Activated CD4-positive, CD25-positive, alpha-beta regulatory T cell (primary cell): ENCODE data around the gene PTPN9.
"Not testable (repeated sequence)": the region's sequence is repeated elsewhere in the genome, so short reads cannot be mapped to it uniquely, and the experiment has no call there.

Experiments used
- DNase-seq, 4 experiments: peaks; one replicate each; lab custom pipeline; 2025; lab: John Stamatoyannopoulos, UW

Gene PTPN9

DNA sequence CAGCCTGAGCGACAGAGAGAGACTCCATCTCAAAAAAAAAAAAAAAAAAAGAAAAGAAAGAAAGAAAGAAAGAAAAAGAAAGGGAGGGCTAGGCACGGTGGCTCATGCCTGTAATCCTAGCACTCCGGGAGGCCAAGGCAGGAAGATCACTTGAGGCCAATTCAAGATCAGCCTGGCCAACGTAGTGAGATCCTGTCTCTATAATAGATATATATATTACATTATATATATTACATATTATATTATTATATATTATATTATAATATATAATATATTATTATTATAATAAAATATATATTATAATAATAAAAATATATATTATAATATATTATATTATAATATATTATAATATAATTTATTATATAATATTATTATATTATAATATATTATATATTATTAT is 48.9 kb downstream of the PTPN9 start:
- DNase-seq: no peak

GRCh38 chr15:75525756-75526155 is 53.4 kb downstream of the PTPN9 start:
- DNase-seq: not testable (repeated sequence)

DNA sequence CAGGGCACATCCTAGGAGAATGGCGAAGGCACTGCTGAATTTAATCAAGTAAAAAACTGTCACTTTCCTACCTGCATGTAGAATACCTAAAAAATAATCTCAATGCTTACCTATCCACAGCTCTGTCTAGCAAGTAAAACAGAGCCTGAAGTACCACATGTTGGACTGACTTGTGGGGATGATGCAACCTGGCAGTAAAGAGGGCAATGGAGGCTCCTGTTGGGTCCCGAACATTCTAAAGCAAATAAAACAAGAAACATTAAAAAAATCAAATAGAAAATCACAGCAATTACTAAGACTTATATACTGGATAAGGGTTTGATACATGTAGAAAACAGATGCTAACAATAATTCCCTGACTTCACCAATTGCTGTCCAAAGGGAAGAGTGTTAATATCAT is 56.1 kb downstream of the PTPN9 start:
- no peak for DNase-seq

DNA sequence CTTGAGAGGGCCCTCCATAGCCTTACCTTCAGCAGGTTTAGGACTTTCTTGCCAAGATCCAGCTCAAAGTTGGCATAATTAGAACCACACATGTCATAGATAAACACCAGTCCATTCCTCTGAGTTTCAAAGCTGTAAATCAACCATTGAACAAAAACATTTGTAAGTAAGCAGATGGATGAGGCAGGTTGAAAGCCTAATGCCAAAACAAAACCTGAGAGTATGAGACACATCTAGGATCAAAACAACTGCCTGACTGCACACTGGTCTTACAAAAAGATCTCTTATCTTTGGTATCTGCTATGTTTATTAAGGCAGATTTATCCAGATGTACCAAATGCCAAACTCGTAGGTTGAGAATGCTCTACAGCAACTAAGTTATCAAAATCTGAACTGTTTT is 61.9 kb downstream of the PTPN9 start:
- no peak for DNase-seq

- no peak for DNase-seq
Measured at GRCh38 chr15:75508840-75509532, 70.1 kb downstream of the PTPN9 start.

- DNase-seq: no peak
Measured at GRCh38 chr15:75502360-75502759, 76.8 kb downstream of the PTPN9 start.

DNA sequence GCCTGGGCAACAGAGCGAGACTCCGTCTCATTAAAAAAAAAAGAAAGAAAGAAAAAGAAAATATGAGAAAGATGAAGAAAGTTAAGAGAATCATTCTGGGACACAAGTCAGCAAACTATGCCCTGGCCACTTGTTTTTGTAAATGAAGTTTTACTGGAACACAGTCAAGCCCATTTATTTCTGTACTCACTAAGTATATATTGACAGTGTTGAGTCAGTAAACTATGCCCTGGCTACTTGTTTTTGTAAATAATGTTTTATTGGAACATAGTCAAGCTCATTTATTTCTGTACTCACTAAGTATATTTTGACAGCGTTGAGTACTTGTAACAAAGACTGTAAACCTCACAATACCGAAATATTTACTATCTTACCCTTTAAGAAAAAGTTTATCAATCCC is 85.4 kb downstream of the PTPN9 start:
- no peak for DNase-seq

GRCh38 chr15:75483961-75484360 is 95.2 kb downstream of the PTPN9 start:
- no peak for DNase-seq

DNA sequence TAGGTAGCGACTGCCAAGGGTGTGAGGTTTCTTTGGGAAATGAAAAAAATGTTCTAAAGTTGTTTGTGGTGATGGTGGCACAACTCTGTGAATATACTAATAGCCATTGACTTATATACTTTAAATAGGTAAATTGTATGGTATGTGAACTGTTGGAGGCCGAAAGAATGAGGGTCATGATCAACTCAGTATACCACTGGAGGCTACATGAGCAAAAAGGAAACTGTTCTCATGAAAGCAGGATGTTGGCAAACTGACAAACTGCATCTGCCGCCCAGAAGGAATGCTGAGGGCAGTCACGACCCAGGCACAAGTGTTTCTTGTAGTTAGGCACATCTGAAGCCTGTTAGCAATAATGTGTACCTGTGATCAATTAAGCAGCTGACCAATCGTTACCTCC is 95.6 kb downstream of the PTPN9 start:
- not testable (repeated sequence) for DNase-seq

DNA sequence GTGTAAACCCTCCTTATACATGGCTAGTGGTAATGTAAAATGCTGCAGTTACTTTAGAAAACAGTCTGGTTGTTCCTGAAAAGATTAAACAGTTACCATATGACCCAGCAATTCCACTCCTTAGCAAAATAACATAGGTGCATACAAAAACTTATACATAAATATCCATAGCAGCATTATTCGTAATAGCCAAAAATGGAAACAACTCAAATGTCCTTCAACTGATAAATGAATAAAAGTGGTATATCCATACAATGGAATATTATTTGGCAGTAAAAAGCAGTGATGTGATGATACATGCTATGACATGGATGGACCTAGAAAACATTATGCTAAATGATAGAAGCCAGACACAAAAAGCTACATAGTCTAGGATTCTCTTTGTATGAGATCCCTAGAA is 96.0 kb downstream of the PTPN9 start:
- no peak for DNase-seq

GRCh38 chr15:75480463-75480862 is 98.7 kb downstream of the PTPN9 start:
- DNase-seq: not testable (repeated sequence)

DNA sequence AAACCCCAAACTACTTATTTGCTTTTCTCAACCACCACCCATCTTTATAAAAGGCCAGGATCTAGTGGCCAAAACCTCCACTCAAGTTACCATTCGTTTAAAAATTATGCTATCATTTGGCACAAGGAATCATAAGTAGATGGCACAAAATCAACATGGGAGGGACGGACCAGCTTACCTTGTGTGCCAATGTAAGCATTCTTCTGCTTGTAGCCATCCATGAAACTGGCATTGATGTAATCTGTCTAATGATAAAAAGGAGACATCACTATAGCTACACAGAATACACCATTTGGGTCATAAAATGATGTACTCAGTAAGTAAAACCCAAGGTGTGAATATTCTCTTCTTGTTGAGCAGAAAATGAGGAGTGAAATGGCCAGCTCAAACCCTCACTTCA is 99.4 kb downstream of the PTPN9 start:
- no peak for DNase-seq

DNA sequence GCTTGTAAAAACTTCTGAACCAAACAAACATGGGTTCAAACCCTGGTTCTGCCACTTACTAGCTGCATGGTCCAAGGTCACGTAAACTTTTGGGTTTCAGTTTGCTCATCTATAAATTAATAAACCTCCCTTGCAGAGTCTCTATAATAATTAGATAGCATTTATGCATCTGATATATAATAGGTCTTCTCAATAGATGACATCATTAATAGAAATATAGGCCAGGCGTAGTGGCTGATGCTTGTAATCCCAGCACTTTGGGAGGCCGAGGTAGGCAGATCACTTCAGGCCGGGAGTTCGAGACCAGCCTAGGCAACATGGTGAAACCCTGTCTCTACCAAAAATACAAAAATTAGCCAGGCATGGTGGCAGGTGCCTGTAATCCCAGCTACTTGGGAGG is 102.0 kb downstream of the PTPN9 start:
- not testable (repeated sequence) for DNase-seq

DNA sequence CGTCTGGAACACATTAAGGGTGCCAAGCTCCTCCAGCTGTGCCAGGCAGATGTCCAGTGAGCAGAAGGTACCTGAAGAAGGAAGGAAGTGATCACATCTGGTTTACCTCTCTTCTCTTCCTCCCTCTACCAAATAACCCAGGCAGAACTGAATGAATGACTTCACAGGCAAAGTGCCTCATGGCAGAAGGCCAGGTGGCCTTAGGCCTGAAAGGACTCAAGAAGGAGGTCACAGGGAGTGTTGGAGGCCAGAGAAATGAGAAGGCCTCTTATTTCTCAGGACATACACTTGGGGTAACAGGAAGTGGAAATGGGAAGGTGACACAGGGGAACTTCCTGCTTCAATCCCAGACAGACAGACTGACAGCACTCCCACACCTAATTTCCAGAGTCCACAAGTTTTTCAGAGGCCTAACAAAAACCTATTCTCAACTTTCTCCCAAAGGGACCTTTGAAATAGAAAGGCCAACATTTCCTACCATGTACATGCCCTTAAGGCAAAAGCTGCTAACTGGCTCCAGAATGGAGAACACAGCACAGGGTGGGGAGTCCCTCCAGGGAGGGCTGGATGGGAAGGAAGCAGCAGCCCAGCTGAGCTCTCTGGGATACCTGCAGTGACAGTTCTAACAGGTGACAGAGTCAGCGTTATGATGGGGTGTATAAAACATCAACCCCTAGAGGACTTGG is 110.1 kb downstream of the PTPN9 start:
- DNase-seq: no peak

DNA sequence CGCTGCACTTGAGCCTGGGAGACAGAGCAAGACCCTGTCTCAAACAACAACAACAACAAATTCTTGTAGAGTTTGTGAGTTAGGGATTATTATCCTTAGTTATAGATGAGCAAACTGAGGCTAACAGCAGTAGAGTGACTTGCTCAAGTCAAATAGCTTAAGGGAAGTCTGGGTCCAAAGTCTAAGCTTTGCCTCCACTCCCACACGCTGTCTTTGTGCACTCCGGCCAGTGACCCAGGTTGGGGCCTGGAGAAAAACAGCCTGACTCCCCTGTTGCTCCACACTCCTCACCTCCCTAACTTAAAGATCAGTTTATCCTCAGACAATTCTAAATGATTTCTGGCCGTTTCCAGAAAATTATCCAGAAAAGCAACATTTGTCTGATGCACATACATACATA is 118.5 kb downstream of the PTPN9 start:
- DNase-seq: no peak

- no peak for DNase-seq
Measured at GRCh38 chr15:75459581-75459980, 119.5 kb downstream of the PTPN9 start.

DNA sequence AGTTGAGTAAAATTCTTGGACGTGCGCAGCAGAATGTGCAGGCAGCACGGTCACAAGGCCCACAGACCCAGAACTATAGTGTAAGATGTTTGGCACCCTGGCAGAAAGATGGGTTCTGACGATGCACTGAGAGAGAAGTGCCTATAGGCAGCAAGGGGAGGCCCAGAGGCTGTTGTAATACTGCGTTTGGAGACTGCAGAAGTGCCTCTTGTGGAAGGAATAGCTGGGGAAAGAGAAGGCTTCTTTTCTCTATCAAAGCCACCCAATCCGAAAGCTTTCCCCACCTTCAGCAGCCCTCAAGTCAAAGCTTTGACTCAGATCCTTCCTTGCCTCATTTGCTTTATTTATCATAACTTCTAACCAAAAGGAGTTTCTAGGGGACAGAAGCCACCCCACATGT is 122.4 kb downstream of the PTPN9 start:
- no peak for DNase-seq

- DNase-seq: peak; percentile 30 to 34 (median 32)
Measured at GRCh38 chr15:75455982-75456531, 123.1 kb downstream of the PTPN9 start.

DNA sequence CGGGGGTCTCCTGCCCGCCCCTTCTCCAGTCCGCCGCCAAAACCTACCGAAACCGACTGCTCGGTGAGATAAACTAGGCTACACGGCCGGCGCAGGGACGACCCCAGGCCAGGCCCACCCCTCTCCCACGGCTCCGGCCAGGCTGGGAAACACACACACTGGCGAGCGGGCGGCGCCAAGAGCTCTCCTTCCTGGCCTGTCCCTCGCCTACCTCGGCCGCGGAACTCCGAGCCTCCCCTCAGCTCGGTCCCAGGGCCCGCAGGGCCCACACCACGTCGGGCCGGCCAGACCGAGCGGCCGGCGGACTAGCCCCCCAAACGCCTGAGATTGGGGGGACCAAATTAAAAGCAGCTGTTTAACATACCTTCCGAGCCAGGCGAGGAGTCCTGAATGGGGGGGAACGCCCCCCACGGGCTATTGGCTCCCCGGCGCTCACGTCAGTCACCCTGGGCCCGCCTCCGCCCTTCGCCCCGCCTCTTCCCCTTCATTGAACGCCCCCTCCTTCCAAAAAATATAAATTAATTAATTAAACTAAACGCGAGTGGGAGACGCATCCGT is 123.6 kb downstream of the PTPN9 start:
- DNase-seq: peak; percentile 73 to 80 (median 74)

- peak; percentile 51 to 74 (median 63) for DNase-seq
Measured at GRCh38 chr15:75454471-75455378, 124.4 kb downstream of the PTPN9 start.

DNA sequence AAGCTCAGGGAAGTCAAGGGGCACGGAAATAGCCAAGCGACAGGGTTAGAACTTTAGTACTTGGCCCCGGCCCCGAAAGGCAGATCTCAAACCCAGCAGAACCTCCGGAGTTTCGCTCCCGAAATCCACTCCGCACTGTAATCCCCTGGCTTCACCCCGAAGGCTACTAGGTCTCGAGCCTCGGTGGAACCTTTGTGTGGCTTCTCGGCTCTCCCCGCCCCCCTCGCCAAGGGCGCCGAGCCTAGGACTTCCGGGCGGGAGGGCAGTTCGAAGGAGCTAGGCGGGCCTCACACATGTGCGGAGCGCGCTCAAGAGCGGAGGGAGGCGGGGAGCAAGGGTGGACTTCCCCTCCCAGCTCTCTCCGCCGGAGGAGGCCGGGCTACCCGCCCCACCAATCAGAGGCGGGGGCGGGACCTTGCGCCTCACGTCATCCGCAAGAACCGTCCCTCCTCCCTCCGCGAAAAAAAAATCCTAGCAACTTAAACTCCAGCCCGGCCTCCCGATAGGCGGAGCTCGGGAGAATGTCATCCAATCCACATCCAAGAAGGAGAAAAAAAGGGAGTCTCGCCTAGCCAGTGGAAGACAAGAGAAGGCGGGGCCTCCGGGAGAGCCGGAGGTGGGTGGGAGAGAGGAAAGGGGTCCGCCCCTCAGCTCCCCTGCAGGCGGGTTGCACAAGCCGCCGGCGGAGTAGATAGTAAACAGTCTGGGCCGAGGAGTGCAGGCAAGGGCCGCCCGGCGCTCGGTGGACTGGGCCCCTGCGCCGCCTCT is 125.2 kb downstream of the PTPN9 start:
- DNase-seq: peak; percentile 84 to 95 (median 92)
